ES-I3 (cell line): ENCODE results near the gene STPG2.

Experiments
- H3K36me3 ChIP-seq: 2 replicates; pipeline ENCODE4 v1.6.1; 2013; ENCODE audit warnings: mild to moderate bottlenecking, low read length, control low read depth, moderate library complexity; ENCODE audit not compliant: insufficient read depth
- H3K4me1 ChIP-seq: 2 replicates; pipeline ENCODE4 v1.6.1; 2013; ENCODE audit warnings: mild to moderate bottlenecking, control low read depth, low read length; ENCODE audit not compliant: insufficient read depth
- H3K9ac ChIP-seq: 2 replicates; pipeline ENCODE4 v1.6.1; 2013; ENCODE audit warnings: low read depth, mild to moderate bottlenecking, low read length, moderate library complexity
- H3K9me3 ChIP-seq: 2 replicates; pipeline ENCODE4 v1.6.1; 2013; ENCODE audit warnings: mild to moderate bottlenecking, low read length, moderate library complexity; ENCODE audit not compliant: control insufficient read depth, insufficient read depth

Gene STPG2

GRCh38 chr4:97761445-97762114 lies 381.7 kb downstream of the STPG2 start:
- no peaks in the 10 kb centered on the region for H3K4me1 ChIP-seq
- H3K9ac ChIP-seq: no peak overlapping the region
- no peaks in the 10 kb centered on the region for H3K36me3 ChIP-seq
- no peaks in the 10 kb centered on the region for H3K9me3 ChIP-seq

- no peak overlapping the region for H3K9ac ChIP-seq
- H3K4me1 ChIP-seq: no peaks in the 10 kb centered on the region
- no peaks in the 10 kb centered on the region for H3K9me3 ChIP-seq
- no peaks in the 10 kb centered on the region for H3K36me3 ChIP-seq
These were observed 383.5 kb downstream of the STPG2 start for GRCh38 chr4:97759785-97760184.

GRCh38 chr4:97752599-97752998 lies 390.7 kb downstream of the STPG2 start:
- Histone ChIP-seq H3K9me3 (no peaks in the 10 kb centered on the region), H3K9ac (no peak overlapping the region), H3K36me3 (no peaks in the 10 kb centered on the region), H3K4me1 (no peaks in the 10 kb centered on the region)

- no peaks in the 10 kb centered on the region for H3K4me1 ChIP-seq
- H3K9me3 ChIP-seq: no peaks in the 10 kb centered on the region
- H3K36me3 ChIP-seq: no peaks in the 10 kb centered on the region
- H3K9ac ChIP-seq: no peak overlapping the region
These were observed 395.3 kb downstream of the STPG2 start for GRCh38 chr4:97747945-97748344.

- Histone ChIP-seq H3K9me3 (peaks cover 2% of the 10 kb centered on the region; the same call in 1 of the 2 replicates), H3K9ac (no peak overlapping the region), H3K4me1 (peaks cover 6% of the 10 kb centered on the region; the same call in 1 of the 2 replicates), H3K36me3 (no peaks in the 10 kb centered on the region)
These were observed 422.3 kb downstream of the STPG2 start for GRCh38 chr4:97720869-97721432.

GRCh38 chr4:97691111-97691605 lies 452.1 kb downstream of the STPG2 start:
- Histone ChIP-seq H3K9ac (no peak overlapping the region), H3K9me3 (no peaks in the 10 kb centered on the region), H3K36me3 (no peaks in the 10 kb centered on the region), H3K4me1 (no peaks in the 10 kb centered on the region)

- Histone ChIP-seq H3K36me3 (no peaks in the 10 kb centered on the region), H3K9me3 (no peaks in the 10 kb centered on the region; the same call in 1 of the 2 replicates), H3K4me1 (no peaks in the 10 kb centered on the region), H3K9ac (no peak overlapping the region)
These were observed 472.5 kb downstream of the STPG2 start for GRCh38 chr4:97670703-97671269.

- H3K9me3 ChIP-seq: no peaks in the 10 kb centered on the region; the same call in 1 of the 2 replicates
- H3K9ac ChIP-seq: no peak overlapping the region
- no peaks in the 10 kb centered on the region for H3K36me3 ChIP-seq
- H3K4me1 ChIP-seq: no peaks in the 10 kb centered on the region
These were observed 477.7 kb downstream of the STPG2 start for GRCh38 chr4:97665553-97665952.

GRCh38 chr4:97664741-97665140 lies 478.5 kb downstream of the STPG2 start:
- no peaks in the 10 kb centered on the region; the same call in 1 of the 2 replicates for H3K9me3 ChIP-seq
- no peaks in the 10 kb centered on the region for H3K36me3 ChIP-seq
- H3K4me1 ChIP-seq: no peaks in the 10 kb centered on the region
- no peak overlapping the region for H3K9ac ChIP-seq

- no peaks in the 10 kb centered on the region; the same call in 1 of the 2 replicates for H3K9me3 ChIP-seq
- H3K36me3 ChIP-seq: no peaks in the 10 kb centered on the region
- no peaks in the 10 kb centered on the region for H3K4me1 ChIP-seq
- no peak overlapping the region for H3K9ac ChIP-seq
These were observed 481.1 kb downstream of the STPG2 start for GRCh38 chr4:97662133-97662532.

- Histone ChIP-seq H3K9ac (no peak overlapping the region), H3K36me3 (no peaks in the 10 kb centered on the region), H3K9me3 (no peaks in the 10 kb centered on the region), H3K4me1 (no peaks in the 10 kb centered on the region)
These were observed 487.1 kb downstream of the STPG2 start for GRCh38 chr4:97656044-97656720.

- no peaks in the 10 kb centered on the region for H3K9me3 ChIP-seq
- H3K36me3 ChIP-seq: no peaks in the 10 kb centered on the region
- no peak overlapping the region for H3K9ac ChIP-seq
- H3K4me1 ChIP-seq: no peaks in the 10 kb centered on the region
These were observed 489.6 kb downstream of the STPG2 start for GRCh38 chr4:97653701-97654100.

GRCh38 chr4:97646997-97647396 lies 496.3 kb downstream of the STPG2 start:
- Histone ChIP-seq H3K9ac (no peak overlapping the region), H3K9me3 (no peaks in the 10 kb centered on the region), H3K4me1 (no peaks in the 10 kb centered on the region), H3K36me3 (no peaks in the 10 kb centered on the region)

GRCh38 chr4:97645071-97645821 lies 498.0 kb downstream of the STPG2 start:
- Histone ChIP-seq H3K4me1 (no peaks in the 10 kb centered on the region), H3K9me3 (no peaks in the 10 kb centered on the region), H3K36me3 (no peaks in the 10 kb centered on the region), H3K9ac (no peak overlapping the region)
